NCI-H2107 treated with DMSO at 0.1 percent for 48 hours (cell line): ENCODE results near the gene CDC37L1.
"Not testable (repeated sequence)": the region's sequence is repeated elsewhere in the genome, so short reads cannot be mapped to it uniquely, and the experiment has no call there.

Experiments
- DNase-seq: peaks from one replicate; lab custom pipeline; 2025; ENCODE audit not compliant: unreplicated experiment; lab: John Stamatoyannopoulos, UW

The CDC37L1 gene

GRCh38 chr9:4748612-4749011 is 69.2 kb downstream of the CDC37L1 start:
- DNase-seq = no peak

GRCh38 chr9:4750023-4750673 is 70.8 kb downstream of the CDC37L1 start:
- DNase-seq = peak; percentile 36

DNA sequence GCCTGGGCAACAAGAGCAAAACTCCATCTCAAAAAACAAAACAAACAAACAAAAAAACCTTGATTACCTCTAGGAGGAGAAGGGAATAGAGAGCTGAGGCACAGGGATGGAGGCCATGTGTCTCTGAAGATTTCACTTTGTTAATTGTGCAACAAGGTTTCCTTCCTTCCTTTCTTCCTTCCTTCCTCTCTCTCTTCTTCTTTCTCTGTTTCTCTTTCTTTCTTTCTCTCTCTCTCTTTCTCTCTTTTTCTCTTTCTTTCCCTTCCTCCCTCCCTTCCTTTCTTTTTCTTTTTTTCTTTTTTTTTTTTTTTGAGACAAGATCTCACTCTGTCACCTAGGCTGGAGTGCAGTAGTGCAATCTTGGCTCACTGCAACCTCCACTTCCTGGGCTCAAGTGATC is 75.2 kb downstream of the CDC37L1 start:
- DNase-seq = not testable (repeated sequence)

DNA sequence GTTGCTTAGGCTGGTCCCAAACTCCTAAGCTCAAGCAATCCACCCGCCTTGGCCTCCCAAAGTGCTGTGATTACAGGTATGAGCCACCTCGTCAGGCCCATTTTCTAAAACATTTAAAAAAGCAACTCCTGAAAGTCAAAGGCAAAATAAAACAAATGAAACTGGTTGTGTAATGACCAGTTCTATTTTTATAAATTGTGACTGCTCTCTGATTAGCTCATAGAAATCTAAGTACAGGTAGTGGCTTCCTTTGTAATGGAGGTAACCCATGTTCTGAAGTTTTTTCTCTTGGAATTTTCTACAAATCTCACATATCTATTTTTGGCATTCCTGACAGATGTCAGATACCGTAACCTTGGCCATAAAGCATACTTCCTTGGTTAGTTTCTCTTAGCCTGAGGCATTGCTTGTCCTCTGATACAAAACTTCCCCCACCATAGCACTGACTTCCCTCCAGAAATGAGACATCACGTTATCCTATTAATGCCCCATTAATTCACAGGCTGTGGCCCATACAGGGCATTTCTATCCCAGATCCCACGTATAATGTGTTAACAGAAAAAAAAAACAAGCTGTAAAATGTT is 75.7 kb downstream of the CDC37L1 start:
- DNase-seq = no peak

- no peak for DNase-seq
Measured at GRCh38 chr9:4756420-4756819, 77.1 kb downstream of the CDC37L1 start.
